Progenitor cell of endocrine pancreas (in vitro differentiated cells): ENCODE measurements around the gene TEX47. TPM values are rescaled to one million over a fixed set of nuclear protein-coding genes. Genes with fewer than 3 reads are reported as not detected.

ENCODE experiments used
- DNase-seq: peaks from one replicate; pipeline ENCODE4 v3.0.0; 2021; ENCODE audit warnings: low spot score; ENCODE audit not compliant: unreplicated experiment
- H3K27ac Mint-ChIP-seq: 2 replicates; pipeline ENCODE4 v1.8.0; 2021; ENCODE audit warnings: mild to moderate bottlenecking, moderate library complexity, mixed read lengths
- H3K27me3 Mint-ChIP-seq: 2 replicates; pipeline ENCODE4 v1.8.0; 2021; ENCODE audit warnings: mixed read lengths
- H3K36me3 Mint-ChIP-seq: 2 replicates; pipeline ENCODE4 v1.8.0; 2022; ENCODE audit warnings: mixed read lengths; ENCODE audit not compliant: insufficient read depth
- H3K4me1 Mint-ChIP-seq: 2 replicates; pipeline ENCODE4 v1.8.0; 2021; ENCODE audit warnings: low read depth, mixed read lengths
- H3K4me3 Mint-ChIP-seq: 2 replicates; pipeline ENCODE4 v1.8.0; 2021; ENCODE audit warnings: low read depth, mild to moderate bottlenecking, moderate library complexity, mixed read lengths
- H3K9me3 Mint-ChIP-seq: 2 replicates; pipeline ENCODE4 v1.8.0; 2021; ENCODE audit warnings: low read depth, mixed read lengths
- CTCF ChIP-seq: fragments of 200-600 bp; sonication (generic); IDR thresholded peaks from one replicate; pipeline ENCODE4 v1.5.0; 2021; ENCODE audit warnings: antibody characterized with exemption, mild to moderate bottlenecking; ENCODE audit not compliant: unreplicated experiment
- total RNA-seq: library from RNA; stranded (reverse); gene quantifications from 2 replicates; pipeline ENCODE4 v1.2.1, GENCODE V29; 2021

TEX47 gene
- total RNA-seq, 1 donor from 2014 or later, result not detected

- Mint-ChIP-seq H3K27me3 (peaks cover 55% of the 10 kb centered on the region), H3K36me3 (no peaks in the 10 kb centered on the region), H3K9me3 (no peaks in the 10 kb centered on the region), H3K27ac (no peak overlapping the region), H3K4me1 (peaks cover 11% of the 10 kb centered on the region), H3K4me3 (no peak overlapping the region)
- no peak for TF ChIP-seq CTCF
- DNase-seq, result no peak
Measured at GRCh38 chr7:88756802-88757201, 38.7 kb downstream of the TEX47 start.

GRCh38 chr7:88746126-88746525 lies 49.4 kb downstream of the TEX47 start:
- H3K4me3 Mint-ChIP-seq, result no peak overlapping the region
- peaks cover 2% of the 10 kb centered on the region for H3K27me3 Mint-ChIP-seq
- H3K27ac Mint-ChIP-seq, result no peak overlapping the region
- H3K36me3 Mint-ChIP-seq, result no peaks in the 10 kb centered on the region
- no peak for TF ChIP-seq CTCF
- no peaks in the 10 kb centered on the region for H3K4me1 Mint-ChIP-seq
- no peak for DNase-seq
- peaks cover 4% of the 10 kb centered on the region for H3K9me3 Mint-ChIP-seq

Other genes starting within 250 kb of the TEX47 start
- gene ZNF804B, start 36.0 kb downstream of the TEX47 start, total RNA-seq, result not detected in 2 replicates